Measurements from ENCODE around the gene WSCD2. TPM values are rescaled to one million over a fixed set of nuclear protein-coding genes. Genes with fewer than 3 reads are reported as not detected.

WSCD2 gene
- total and polyA plus RNA-seq, 2 of the 4 experiments (the other 2 are of a cell fraction), result not detected

DNA sequence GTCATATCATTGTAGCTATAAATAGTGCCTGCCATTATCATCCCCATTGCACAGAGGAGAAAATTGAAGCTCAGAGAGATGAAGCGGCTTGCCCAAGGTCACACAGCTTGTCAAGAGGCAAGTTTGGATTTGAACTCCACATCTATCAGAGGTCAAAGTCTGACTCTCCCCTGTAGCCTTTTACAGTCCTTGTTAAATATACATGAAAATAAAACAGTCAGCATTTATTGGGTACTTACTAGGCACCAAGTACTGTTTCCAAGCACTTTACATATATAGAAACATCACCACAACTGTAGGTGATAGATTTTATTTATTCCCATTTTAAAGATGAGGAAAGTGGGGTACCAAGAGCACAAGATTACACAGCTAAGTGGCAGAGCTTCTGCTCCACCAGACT is 67.2 kb downstream of the WSCD2 start:
- Histone ChIP-seq H4K20me1 (ENCODE audit: insufficient read depth, low read length) (no peaks in the 10 kb centered on the region), H3K27ac (ENCODE audit: insufficient read depth, low read length) (no peak overlapping the region), H4K91ac (ENCODE audit: insufficient read depth, low read depth, low read length) (no peak overlapping the region), H3K18ac (ENCODE audit: low read depth, low read length) (no peak overlapping the region), H2AFZ (replicated peaks; ENCODE audit: low read length, poor library complexity) (no peak overlapping the region), H3K36me3 (ENCODE audit: control insufficient read depth, insufficient read depth, low read length) (no peaks in the 10 kb centered on the region), H3K9me3 (ENCODE audit: control insufficient read depth, insufficient read depth, low read length) (no peaks in the 10 kb centered on the region), H4K5ac (ENCODE audit: low read depth, low read length) (no peak overlapping the region), H3K27me3 (ENCODE audit: control insufficient read depth, insufficient read depth, low read length) (no peaks in the 10 kb centered on the region), H3K4me2 (ENCODE audit: low read depth, low read length) (no peak overlapping the region), H3K56ac (ENCODE audit: extremely low read depth, insufficient read depth, low read length) (no peak overlapping the region), H3K4ac (ENCODE audit: low read depth, low read length) (no peak overlapping the region), H3K4me3 (ENCODE audit: insufficient read depth, low read depth, low read length) (no peak overlapping the region), H3K14ac (replicated peaks; ENCODE audit: low read depth, low read length) (no peak overlapping the region), H2BK120ac (ENCODE audit: low read depth, low read length) (no peak overlapping the region), H2BK15ac (ENCODE audit: low read depth, low read length) (no peak overlapping the region), H3K4me1 (ENCODE audit: control insufficient read depth, insufficient read depth, low read length) (no peaks in the 10 kb centered on the region), H3K9ac (ENCODE audit: low read depth, low read length) (no peak overlapping the region), H3K9me1 (ENCODE audit: insufficient read depth, low read length) (no peaks in the 10 kb centered on the region), H2BK20ac (ENCODE audit: low read depth, low read length) (no peak overlapping the region), H2AK5ac (ENCODE audit: low read depth, low read length) (no peak overlapping the region), H2BK5ac (ENCODE audit: low read depth, low read length, poor library complexity, severe bottlenecking) (no peak overlapping the region), H3K23ac (ENCODE audit: low read depth, low read length) (no peak overlapping the region), H2AK9ac (replicated peaks; ENCODE audit: low read depth, low read length, poor library complexity) (no peak overlapping the region), H3K79me1 (ENCODE audit: low read depth in 1 of 2, low read length in 2 of 2) (no peaks in the 10 kb centered on the region), H4K8ac (ENCODE audit: low read depth in 2 of 2, low read length in 2 of 2) (no peak overlapping the region)
- dilution Hi-C loops (cut with HindIII; ENCODE audit: low sequenced_read_pairs, unreplicated experiment) (no loop called here), in situ Hi-C loops (cut with MboI; ENCODE audit: low sequenced_read_pairs) (no loop called here), intact Hi-C loops (cut with micrococcal nuclease) (no loop called here)
- no CpG with 5 or more reads among the region's 1 CpG for WGBS, 2 experiments (ENCODE audit: extremely low coverage in 2 of 2, insufficient read length in 1 of 2)
- BruUV-seq (replicated peaks), result no TSS peak
- peak; percentile 12; the same call in 1 of the 2 replicates for TF ChIP-seq MAFK (IDR thresholded peaks at IDR 0.05; ENCODE audit: low read depth, low read length)
- no peak for TF ChIP-seq RCOR1 (IDR thresholded peaks at IDR 0.05; ENCODE audit: insufficient replicate concordance, low read length)
- DNase-seq (no peak), ATAC-seq (ENCODE audit: low read depth) (no peak)
- POLR2A ChIA-PET (ENCODE audit: unreplicated experiment), result no interaction called here
- CTCF ChIA-PET, result no interaction called here

Measured in IMR-90 (cell line).